Measurements from ENCODE around the gene EGFL8. TPM values are rescaled to one million over a fixed set of nuclear protein-coding genes. Genes with fewer than 3 reads are reported as not detected.

Gene EGFL8
- total and polyA plus RNA-seq, 2 donors (not counting 3 experiments of a cell fraction or from before 2014, with no cell fraction given), result 9.0 to 12.6 TPM

GRCh38 chr6:32117461-32117860 lies 46.9 kb upstream of the EGFL8 start:
- Histone ChIP-seq H3K4me1 (ENCODE audit: control insufficient read depth, extremely low read depth, insufficient read depth, low read length) (no peaks in the 10 kb centered on the region), H2AFZ (ENCODE audit: low read depth, low read length) (no peak overlapping the region), H3K79me2 (ENCODE audit: control insufficient read depth, insufficient read depth, low read length) (no peaks in the 10 kb centered on the region), H3K9me1 (replicated peaks; ENCODE audit: control insufficient read depth, extremely low read depth, insufficient read depth, low read length) (no peaks in the 10 kb centered on the region), H3K36me3 (ENCODE audit: control insufficient read depth in 2 of 2, extremely low read depth in 1 of 2, insufficient read depth in 2 of 2, low read length in 2 of 2) (peaks cover 16 to 52% of the 10 kb centered on the region in 2 experiments), H3K4me2 (ENCODE audit: insufficient read depth, low read length) (no peak overlapping the region), H4K20me1 (replicated peaks; ENCODE audit: control insufficient read depth, extremely low read depth, insufficient read depth, low read length) (no peaks in the 10 kb centered on the region), H3K9ac (replicated peaks; ENCODE audit: extremely low read depth, insufficient read depth, low read length) (no peak overlapping the region), H3K9me3 (replicated peaks; ENCODE audit: control insufficient read depth, insufficient read depth, low read length) (no peaks in the 10 kb centered on the region), H3K27me3 (ENCODE audit: control insufficient read depth in 2 of 2, insufficient read depth in 2 of 2, low read length in 2 of 2) (no peaks in the 10 kb centered on the region), H3K4me3 (replicated peaks in 1 of 3; ENCODE audit: insufficient read depth in 1 of 3, low read depth in 1 of 3, low read length in 3 of 3) (no peak overlapping the region), H3K27ac (ENCODE audit: insufficient read depth, low read depth, low read length) (no peak overlapping the region)
- FAIRE-seq, result no peak
- dilution Hi-C loops (cut with MboI; ENCODE audit: extremely low pct_ligation_motif_present, low sequenced_read_pairs), result no loop called here
- TF ChIP-seq POLR2AphosphoS5 (IDR thresholded peaks at IDR 0.05; ENCODE audit: insufficient read depth, low read depth, low read length) (no peak), FOS (IDR thresholded peaks at IDR 0.05; ENCODE audit: borderline replicate concordance, insufficient read depth, low read length) (no peak), MAX (IDR thresholded peaks at IDR 0.05; ENCODE audit: insufficient read depth, insufficient read length) (no peak), GATA2 (IDR thresholded peaks at IDR 0.05; ENCODE audit: insufficient read depth, insufficient read length, low read depth, low read length) (no peak), POLR2A (IDR thresholded peaks at IDR 0.05; ENCODE audit: low read depth, low read length) (no peak), JUN (IDR thresholded peaks at IDR 0.05; ENCODE audit: borderline replicate concordance, insufficient read depth, insufficient read length, low read depth) (no peak), EZH2 (IDR thresholded peaks at IDR 0.05; ENCODE audit: borderline replicate concordance, low read depth, low read length, severe bottlenecking) (no peak)
- TF ChIP-seq, protein P1, sequence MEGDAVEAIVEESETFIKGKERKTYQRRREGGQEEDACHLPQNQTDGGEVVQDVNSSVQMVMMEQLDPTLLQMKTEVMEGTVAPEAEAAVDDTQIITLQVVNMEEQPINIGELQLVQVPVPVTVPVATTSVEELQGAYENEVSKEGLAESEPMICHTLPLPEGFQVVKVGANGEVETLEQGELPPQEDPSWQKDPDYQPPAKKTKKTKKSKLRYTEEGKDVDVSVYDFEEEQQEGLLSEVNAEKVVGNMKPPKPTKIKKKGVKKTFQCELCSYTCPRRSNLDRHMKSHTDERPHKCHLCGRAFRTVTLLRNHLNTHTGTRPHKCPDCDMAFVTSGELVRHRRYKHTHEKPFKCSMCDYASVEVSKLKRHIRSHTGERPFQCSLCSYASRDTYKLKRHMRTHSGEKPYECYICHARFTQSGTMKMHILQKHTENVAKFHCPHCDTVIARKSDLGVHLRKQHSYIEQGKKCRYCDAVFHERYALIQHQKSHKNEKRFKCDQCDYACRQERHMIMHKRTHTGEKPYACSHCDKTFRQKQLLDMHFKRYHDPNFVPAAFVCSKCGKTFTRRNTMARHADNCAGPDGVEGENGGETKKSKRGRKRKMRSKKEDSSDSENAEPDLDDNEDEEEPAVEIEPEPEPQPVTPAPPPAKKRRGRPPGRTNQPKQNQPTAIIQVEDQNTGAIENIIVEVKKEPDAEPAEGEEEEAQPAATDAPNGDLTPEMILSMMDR (IDR thresholded peaks at IDR 0.05; ENCODE audit: extremely low read depth in 1 of 2, insufficient read depth in 1 of 2, low read depth in 1 of 2, low read length in 2 of 2), result no peak
- CTCF ChIA-PET, result interaction anchor here (0.9 to 2.8 kb wide), 5 partner anchors 10 to 570 kb away, joined by 3 to 24 read pairs (median 4); partner anchors contain the start of genes ATF6B, EGFL8 and NFKBIL1
- no peak for DNase-seq (ENCODE audit: low read depth, low spot score)
- intact Hi-C loops (cut with micrococcal nuclease), result loop anchor here (10.0 kb wide), 1 partner anchor 297 kb away; no protein-coding TSS in a partner anchor
- POLR2A ChIA-PET, result no interaction called here
- BruUV-seq (replicated peaks), result no TSS peak

All from endothelial cell of umbilical vein (primary cell).